Measurements from ENCODE around the gene KCNK18. TPM values are rescaled to one million over a fixed set of nuclear protein-coding genes. Genes with fewer than 3 reads are reported as not detected.

The KCNK18 gene
- total and polyA plus RNA-seq, 7 experiments from 2014 or later: not detected

- Histone ChIP-seq H3K4me1 (ENCODE audit: control insufficient read depth in 2 of 2, insufficient read depth in 2 of 2, low read length in 2 of 2) (no peaks in the 10 kb centered on the region), H3K9me3 (ENCODE audit: control insufficient read depth in 2 of 3, low read length in 3 of 3) (no peaks in the 10 kb centered on the region), H3K4me3 (ENCODE audit: low read length) (no peak overlapping the region), H3K36me3 (ENCODE audit: control insufficient read depth in 2 of 3, insufficient read depth in 3 of 3, low read length in 3 of 3) (no peaks in the 10 kb centered on the region), H3K27me3 (ENCODE audit: control insufficient read depth in 2 of 2, insufficient read depth in 2 of 2, low read length in 2 of 2) (no peaks in the 10 kb centered on the region), H3K27ac (ENCODE audit: low read depth, low read length) (no peak overlapping the region)
- peak overlapping the region in 2 of 9 donors; percentile 4 to 32 for H3K27ac Mint-ChIP-seq
- H3K4me1 Mint-ChIP-seq: peaks cover 10 to 17% (median 14%) of the 10 kb centered on the region in 7 donors
- peak; percentile 39 for ATAC-seq
- H3K9me3 Mint-ChIP-seq: peaks cover 0 to 2% (median 0%) of the 10 kb centered on the region in 11 donors
- peaks cover 11 to 57% (median 33%) of the 10 kb centered on the region in 5 donors for H3K27me3 Mint-ChIP-seq
- ChIA-PET POLR2A (no interaction called here), CTCF (no interaction called here)
- no peak for DNase-seq
- H3K4me3 Mint-ChIP-seq: peak overlapping the region in 1 of 10 donors; percentile 24
- no peaks in the 10 kb centered on the region for H3K36me3 Mint-ChIP-seq
- intact Hi-C loops (cut with micrococcal nuclease): no loop called here
These were observed 62.0 kb downstream of the KCNK18 start for GRCh38 chr10:117259279-117259678.

Small RNAs within 50 kb of the gene (microRNA-seq; reads per million reads assigned to microRNA genes)
- not detected for gene MIR3663 (ENCODE audit: borderline microRNAs expressed)

Other genes starting within 250 kb of the KCNK18 start
- gene SHTN1, start 192.3 kb upstream of the KCNK18 start, total RNA-seq: 10 to 100 TPM in 1 of 5 experiments, under 1 TPM in 4; 0.15 to 18.3 (median 0.59) TPM
- gene SHTN1, start 192.3 kb upstream of the KCNK18 start, polyA plus RNA-seq: under 1 TPM in 1 of 2 donors, not detected in 1; 0.07 TPM
- not detected for gene VAX1, start 59.2 kb upstream of the KCNK18 start, total RNA-seq
- gene VAX1, start 59.2 kb upstream of the KCNK18 start, polyA plus RNA-seq: not detected
- 1 to 10 TPM in 2 of 5 experiments, not detected in 3; 1.1 to 1.7 TPM for gene SLC18A2, start 43.6 kb downstream of the KCNK18 start, total RNA-seq
- 1 to 10 TPM in 1 of 2 donors, under 1 TPM in 1; 0.71 to 6.1 TPM for gene SLC18A2, start 43.6 kb downstream of the KCNK18 start, polyA plus RNA-seq
- gene PDZD8, start 178.0 kb downstream of the KCNK18 start, total RNA-seq: 10 to 100 TPM; 12.6 to 24.0 (median 17.1) TPM
- 10 to 100 TPM in 1 of 2 donors, 1 to 10 TPM in 1; 8.5 to 10.8 TPM for gene PDZD8, start 178.0 kb downstream of the KCNK18 start, polyA plus RNA-seq